Fibroblast of mammary gland (primary cell): ENCODE measurements around the gene SMARCE1.

ENCODE experiments used
- DNase-seq: peaks from one replicate; pipeline ENCODE4 v3.0.0-alpha.2; 2010; ENCODE audit warnings: low read depth
- H3K4me3 ChIP-seq: 2 replicates; pipeline ENCODE4 v1.5.1; 2011; ENCODE audit warnings: low read depth, mild to moderate bottlenecking, low read length, moderate library complexity; ENCODE audit not compliant: control insufficient read depth
- TF ChIP-seq, protein P1 (sequence below): conservative IDR thresholded peaks from 2 replicates; pipeline ENCODE4 v1.5.1; 2011; ENCODE audit warnings: low read depth, low read length, inconsistent platforms; ENCODE audit not compliant: control insufficient read depth, insufficient read depth

The SMARCE1 gene

DNA sequence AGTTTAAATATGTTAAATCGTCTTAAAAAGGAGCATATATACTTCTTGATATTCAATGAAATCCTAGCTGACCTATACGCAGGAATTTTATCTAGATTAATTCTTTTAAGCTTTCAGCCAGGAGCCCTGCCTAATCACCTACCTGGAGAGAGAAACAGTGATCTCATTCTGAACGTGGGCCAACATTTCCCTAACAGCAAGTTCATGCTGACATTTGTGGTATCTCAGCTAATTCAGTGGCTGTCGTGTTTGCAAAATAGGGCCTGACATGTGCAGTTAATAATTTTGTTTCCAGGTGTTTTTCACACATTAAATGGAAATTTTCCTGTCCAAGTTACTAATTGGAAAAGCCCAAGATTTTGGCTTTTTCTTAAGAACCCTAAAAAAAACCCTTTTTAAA lies 38.6 kb upstream of the SMARCE1 start:
- H3K4me3 ChIP-seq: no peak overlapping the region
- DNase-seq: no peak
- TF ChIP-seq, protein P1, sequence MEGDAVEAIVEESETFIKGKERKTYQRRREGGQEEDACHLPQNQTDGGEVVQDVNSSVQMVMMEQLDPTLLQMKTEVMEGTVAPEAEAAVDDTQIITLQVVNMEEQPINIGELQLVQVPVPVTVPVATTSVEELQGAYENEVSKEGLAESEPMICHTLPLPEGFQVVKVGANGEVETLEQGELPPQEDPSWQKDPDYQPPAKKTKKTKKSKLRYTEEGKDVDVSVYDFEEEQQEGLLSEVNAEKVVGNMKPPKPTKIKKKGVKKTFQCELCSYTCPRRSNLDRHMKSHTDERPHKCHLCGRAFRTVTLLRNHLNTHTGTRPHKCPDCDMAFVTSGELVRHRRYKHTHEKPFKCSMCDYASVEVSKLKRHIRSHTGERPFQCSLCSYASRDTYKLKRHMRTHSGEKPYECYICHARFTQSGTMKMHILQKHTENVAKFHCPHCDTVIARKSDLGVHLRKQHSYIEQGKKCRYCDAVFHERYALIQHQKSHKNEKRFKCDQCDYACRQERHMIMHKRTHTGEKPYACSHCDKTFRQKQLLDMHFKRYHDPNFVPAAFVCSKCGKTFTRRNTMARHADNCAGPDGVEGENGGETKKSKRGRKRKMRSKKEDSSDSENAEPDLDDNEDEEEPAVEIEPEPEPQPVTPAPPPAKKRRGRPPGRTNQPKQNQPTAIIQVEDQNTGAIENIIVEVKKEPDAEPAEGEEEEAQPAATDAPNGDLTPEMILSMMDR: no peak

DNA sequence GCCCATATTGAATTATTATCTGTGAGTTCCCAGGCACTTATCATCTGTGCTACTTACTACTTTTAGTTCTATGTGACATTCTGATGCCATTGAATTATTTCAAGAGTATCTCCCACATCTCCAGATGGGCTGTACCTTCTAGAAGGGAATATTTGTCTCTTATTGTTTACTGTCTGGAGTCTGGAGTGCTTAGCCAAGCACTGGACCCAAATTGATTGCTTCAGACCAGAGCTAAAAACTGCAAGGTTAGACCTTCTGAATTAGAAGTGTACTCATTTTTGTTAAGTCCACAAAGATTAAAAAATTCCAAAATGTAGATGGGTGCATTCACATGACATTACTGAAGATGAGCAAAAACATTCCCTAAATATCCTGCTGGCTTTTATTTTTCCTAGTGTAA lies 33.4 kb upstream of the SMARCE1 start:
- TF ChIP-seq, protein P1: no peak
- no peak for DNase-seq
- no peak overlapping the region for H3K4me3 ChIP-seq

DNA sequence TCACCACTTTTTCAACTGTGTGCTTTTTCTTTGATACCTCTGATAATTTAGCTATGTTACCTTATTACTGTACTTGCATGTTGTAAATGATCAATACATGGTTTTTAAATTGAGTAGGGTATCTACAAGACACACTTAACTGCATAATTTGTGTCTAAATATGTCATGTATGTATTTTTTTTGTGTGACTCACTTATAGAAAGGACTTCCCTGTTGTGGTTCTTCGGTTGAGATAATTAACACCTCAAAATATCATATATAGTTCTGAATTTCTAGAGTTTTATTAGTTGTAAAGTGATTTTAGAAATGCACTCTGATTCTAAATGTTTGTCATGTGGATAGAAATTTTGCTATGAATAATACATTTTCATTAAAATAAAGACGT lies 31.9 kb upstream of the SMARCE1 start:
- no peak for DNase-seq
- TF ChIP-seq, protein P1: no peak
- H3K4me3 ChIP-seq: no peak overlapping the region

DNA sequence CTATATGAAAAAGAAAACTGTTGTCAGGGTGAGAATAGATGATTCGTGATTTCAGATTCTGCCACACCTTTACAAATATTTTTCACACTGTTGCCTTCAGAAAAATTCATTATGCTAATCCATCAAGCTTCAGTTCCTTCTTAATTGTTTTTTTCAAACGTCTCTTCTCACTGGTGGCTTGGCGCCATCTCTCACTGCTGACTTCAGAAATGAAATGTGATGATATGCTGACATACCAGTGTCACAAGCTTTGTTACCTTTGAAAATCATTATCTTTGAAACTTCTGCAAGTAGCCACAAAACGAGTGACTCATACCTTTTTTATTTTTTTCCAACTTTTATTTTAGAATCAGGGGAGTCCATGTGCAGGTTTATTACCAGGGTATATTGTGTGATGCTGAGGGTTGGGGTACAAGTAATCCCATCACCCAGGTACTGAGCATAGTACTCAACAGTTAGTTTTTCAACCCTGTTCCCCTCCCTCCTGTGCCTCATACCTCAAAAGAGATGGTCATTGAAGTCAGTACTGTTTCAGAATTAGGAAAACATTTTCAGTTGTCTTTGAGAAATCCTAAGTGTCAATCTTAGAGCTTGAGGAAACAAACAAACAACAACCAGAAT lies 31.4 kb upstream of the SMARCE1 start:
- H3K4me3 ChIP-seq: no peak overlapping the region
- TF ChIP-seq, protein P1: no peak
- DNase-seq: no peak

DNA sequence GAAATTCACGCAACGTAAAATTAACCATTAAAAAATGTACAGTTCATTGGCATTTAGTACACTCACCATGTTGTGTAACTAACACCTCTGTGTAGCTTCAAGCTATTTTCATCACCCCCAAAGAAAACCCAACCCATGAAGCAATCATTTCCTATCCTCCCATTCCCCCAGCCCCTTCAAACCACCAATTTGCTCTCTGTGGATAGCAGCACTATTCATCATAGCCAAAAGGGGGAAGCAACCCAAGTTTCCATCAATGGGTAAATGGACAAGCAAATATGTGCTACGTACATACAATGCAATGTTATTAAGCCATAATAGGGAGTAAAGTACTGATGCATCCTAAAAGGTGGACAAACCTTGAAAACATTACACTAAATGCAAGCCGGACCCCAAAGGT lies 28.3 kb upstream of the SMARCE1 start:
- TF ChIP-seq, protein P1: no peak
- DNase-seq: no peak
- H3K4me3 ChIP-seq: no peak overlapping the region

DNA sequence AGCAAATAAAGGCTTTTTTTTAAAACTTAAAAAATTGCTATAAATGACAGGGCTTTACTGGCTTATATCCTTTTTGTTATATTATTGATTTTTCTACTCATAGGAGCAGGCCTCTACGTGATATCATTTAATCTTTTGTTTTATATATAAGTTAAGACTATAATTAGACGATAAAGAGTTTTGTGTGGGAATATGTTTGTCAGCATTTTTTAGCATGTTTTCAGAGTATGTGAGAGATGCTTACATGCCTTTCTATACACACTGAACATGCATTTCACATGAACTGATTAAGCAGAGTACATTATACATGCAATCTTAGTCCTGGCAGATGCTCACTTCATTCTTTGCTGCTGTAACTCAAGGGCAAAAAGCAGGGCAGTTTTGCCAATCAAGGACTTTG lies 25.0 kb upstream of the SMARCE1 start:
- no peak for DNase-seq
- TF ChIP-seq, protein P1: no peak
- H3K4me3 ChIP-seq: no peak overlapping the region

DNA sequence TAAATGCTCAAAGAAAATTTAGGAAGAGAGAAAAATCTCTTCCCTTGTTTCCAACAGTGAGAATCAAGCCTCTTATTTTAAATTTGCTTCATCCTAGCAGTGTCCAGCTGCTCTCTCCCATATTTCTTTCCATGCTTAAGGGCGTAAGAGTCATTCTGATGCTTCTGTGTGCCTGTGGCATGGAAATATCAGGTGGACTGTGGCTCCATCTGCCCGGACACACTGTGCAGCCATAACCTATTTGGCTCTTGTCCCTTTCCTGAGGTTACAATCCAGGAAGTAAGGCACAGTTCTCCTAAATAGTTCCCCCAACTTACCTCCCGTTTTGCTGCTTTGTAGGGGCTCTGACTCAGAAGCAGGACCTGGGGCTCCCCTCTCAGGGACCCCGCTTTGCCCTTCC lies 23.7 kb upstream of the SMARCE1 start:
- TF ChIP-seq, protein P1: no peak
- no peak for DNase-seq
- H3K4me3 ChIP-seq: no peak overlapping the region
